Glomerular visceral epithelial cell (primary cell): ENCODE data around the gene CCDC92B.
"Not testable (repeated sequence)": the region's sequence is repeated elsewhere in the genome, so short reads cannot be mapped to it uniquely, and the experiment has no call there.

ENCODE experiments used
- DNase-seq: peaks from one replicate; pipeline ENCODE4 v3.0.0-alpha.2; 2016; ENCODE audit errors: extremely low spot score

Gene CCDC92B

DNA sequence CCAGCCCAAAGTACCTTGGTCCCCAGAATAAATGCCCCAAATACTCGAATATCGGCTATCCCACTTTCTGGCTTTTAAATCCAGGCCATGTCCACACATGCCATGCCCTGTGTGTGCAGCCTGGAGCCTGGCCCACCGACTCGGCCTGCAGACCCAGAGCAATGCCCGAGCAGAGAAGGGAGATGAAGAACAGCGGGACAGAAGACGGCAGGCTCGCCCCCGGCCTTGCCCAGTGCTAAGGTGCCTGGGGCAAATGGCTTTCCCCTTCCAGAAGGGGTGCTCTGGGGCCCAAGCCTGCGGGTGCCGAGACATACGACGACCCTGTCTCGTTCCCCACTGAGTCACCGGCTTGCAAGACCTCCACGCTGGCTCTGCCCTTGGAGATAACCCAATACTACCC lies 45.8 kb downstream of the CCDC92B start:
- DNase-seq, result no peak

DNA sequence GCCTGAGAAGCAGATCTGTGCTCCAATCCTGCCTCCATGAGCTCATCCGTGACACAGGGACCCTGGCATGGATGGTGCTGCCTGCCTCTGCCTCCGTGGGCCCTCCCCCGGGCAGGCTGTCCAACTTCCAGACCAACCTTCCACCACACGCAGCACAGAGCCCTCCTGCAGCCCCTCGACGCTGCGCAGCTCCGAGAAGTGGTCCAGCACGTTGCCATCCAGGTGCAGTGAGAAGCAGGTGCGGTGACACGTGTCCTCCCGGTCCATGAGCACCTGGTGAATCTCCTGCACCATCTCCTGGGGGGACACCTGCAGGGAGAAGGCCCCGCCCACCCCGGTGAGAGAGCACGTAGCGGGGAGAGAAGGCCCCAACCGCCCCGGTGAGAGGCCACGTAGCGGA lies 46.3 kb downstream of the CCDC92B start:
- DNase-seq, result no peak

DNA sequence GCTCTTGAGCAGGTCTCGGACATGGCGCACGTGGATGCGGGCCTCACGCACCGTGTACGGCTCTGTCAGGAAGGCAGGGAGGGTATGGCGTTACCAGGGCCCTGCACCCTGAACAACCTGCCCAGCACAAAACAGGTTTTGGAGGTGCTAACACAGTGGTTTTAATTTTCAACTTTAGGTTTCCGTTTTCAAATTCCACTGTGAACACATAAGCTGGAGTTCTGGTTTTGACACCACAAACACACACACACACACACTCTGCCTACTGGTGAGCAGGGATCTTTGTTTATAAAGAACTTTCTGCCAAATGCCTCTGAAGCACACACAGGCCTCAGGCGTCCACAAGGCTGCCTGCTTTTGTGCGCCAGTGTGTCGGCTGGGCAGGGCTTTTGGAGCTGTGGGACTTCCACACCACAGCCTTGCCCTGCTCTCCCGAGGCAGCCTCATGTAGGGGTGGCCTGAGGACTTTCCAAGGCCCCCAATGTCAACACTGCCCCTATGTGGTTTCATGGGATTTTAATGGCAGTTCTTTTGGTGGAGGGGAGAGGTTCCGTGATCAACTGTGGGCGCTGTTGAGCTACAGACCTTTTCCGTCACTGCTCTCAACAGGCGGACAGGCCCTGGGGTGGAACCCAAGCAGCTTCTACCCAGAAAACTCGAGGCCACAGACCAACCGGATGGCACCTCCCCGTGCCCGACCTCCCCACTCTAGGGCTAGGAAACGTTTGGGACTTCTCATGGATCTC lies 47.3 kb downstream of the CCDC92B start:
- no peak for DNase-seq

DNA sequence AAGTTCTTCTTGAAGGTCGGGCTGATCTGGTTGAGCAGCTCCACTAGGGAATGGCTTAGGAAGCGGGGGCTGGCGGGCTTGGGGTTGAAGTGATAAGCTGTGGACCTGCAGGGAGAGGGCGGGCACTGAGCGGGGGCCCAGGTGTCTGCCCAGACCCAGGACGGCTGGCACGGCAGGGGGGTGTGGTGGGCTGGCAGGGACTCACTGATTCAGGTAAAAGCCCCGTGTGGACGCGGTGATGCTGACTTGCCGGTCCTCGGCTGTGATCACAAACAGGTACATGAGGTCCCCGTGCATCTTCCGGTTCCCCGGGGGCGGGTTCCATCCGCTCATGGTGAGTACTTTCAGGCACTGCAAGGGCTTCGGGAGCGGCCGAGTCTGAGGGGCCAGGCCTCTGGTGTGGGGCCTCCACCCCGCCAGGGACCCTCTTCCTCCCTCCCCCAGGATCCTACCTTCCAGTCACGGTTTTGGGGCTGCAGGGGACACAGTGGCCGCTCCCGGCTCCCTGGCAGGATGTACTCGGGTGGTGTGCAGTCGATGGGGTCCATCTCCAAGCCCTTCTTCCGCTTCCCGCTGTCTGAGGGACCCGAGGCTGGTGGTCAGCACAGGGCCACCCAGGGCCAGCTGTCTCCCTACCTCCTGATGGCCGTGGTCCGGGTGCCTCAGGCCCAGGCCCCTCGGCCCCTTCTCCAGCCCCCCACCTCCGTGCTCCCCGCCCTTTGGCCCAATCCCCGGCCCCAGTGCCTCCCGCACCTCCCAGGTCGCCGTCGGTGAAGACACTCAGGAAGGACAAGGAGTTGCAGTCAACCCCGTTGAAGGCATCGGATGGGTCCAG lies 48.1 kb downstream of the CCDC92B start:
- no peak for DNase-seq

DNA sequence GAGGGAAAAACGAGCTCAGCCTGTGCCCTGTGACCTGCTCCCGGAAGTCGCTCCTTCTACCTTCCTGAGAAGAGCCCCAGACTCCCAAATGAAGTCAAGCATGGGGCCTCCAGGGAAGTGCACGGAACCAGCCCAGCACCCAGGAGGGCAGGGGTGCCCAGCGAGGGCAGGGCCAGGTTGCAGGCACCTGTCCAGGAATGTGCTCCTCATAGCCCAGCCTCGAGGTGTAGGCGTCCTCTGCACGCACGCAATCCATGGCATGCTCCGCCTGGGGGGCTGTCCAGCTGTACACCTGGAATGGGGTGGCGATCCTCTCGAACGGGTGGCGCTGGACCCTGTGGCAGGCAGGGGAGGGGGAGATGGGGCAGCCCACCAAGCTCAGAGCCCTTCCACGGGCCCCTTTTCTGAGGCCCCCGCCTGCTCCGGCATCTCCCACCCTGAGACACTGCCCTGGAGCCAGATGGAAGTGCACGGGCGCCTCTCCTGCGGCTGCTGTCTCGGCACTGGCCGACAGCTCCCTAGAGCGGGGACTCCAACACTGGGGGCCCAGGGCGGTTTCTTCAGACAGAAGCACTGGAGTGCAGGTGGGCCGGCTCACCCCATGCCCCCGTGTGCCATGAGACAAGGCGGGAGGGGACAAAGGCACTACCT lies 48.8 kb downstream of the CCDC92B start:
- DNase-seq, result no peak

DNA sequence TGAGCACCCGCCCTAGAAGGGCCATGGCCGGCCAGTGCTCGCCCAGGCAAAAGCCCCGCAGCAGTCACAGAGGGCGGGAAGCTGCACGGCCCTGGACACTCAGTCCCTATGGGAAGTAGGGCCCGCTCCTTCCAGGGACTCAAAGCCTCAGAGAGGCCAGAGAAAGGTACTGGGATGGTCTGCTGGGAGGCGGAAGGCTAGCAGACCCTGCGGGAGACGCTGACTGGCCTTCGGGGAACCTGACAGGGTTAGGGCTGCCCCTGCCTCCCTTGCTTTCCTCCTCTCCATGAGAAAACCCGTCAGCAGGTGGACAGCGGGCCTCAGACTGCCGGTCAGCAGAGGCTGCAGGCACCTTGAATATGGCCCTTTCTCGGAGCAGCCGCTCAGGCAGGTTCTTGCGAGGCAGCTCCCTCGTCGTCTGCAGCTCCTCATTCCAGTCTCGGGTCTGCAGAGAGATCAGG lies 49.4 kb downstream of the CCDC92B start:
- DNase-seq, result no peak

DNA sequence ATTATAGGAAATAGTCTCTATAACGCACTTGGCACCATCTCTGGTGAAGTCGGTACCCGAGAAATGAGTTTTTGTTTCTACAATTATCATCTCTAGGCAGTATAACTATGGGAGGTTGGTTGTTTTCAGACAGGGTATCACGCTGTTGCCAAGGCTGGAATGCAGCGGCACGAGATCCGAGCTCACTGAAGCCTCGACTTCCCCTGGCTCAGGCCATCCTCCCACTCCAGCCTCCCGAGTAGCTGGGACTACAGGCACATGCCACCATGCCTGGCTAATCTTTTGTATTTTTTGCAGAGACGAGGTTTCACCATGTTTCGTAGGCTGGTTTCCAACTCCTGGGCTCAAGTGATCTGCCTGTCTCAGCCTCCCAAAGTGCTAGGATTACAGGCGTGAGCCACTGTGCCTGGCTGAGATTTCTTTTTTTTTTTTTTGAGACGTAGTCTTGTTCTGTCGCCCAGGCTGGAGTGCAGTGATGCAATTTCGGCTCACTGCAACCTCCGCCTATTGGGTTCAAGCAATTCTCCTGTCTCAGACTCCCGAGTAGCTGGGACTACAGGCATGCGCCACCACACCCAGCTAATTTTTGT lies 50.1 kb downstream of the CCDC92B start:
- not testable (repeated sequence) for DNase-seq

DNA sequence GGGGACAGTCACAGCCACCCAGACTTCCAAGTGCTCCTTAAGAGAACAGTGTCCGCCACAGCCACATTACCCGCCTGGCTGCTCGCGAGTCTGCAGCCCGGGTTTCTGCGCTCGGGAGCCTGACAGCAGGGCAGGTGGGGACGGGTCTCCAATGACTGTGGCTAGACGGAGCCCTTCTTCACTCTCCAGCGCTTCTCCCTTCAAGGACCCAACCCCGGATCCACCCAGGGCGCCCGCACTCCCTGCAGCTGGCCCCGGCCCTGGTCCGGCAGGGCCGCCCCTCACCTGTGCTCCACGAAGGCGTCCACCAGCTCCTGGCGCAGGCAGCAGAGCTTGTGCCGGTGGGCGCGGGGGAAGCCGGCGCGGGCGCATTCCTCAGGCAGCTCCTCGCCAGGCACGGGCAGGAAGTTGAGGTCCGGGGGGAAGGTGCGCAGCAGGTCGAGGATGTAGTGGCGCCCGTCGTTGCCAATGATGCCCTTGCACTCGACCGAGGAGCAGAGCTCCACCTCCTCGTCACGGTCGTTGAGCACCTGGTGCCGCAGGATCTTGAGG lies 51.8 kb downstream of the CCDC92B start:
- DNase-seq, result no peak

DNA sequence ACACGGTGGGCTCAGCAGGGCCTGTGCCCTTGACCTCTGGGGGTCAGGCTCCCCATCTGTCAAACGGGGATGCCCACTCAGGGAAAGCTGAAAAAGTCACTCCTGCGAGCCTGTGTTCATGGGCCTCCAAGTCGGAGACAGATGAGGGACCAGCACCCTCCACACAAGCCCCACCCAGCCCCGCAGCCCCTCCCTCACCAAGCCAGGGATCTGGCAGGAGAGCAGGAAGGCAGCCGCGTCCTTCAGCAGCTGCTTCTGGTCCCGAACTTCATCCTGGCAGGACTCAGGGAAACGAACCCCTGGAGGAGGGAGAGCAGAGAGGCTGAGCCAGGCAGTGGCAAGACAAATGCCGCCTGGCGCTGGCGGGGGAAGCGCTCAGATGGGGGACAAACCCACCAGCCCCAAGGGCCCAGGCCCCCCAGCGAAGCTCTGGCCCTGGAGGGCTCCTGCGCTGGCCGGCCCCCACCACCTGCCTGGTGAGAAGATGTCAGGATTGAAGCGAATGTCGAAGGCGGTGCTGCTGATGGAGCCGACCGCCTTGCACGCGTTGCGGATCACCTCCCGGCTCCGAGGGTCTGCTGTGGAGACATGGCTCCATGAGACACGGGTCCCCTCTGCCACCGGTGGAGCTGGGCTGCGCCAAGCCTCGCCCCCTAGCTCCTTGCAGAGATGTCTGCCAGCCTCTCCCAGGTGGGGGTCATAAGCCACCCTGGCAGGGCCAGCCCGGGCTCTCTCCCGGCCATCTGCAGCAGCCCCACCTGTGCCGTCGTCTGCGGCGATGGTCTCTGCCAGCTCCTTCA lies 53.3 kb downstream of the CCDC92B start:
- no peak for DNase-seq

DNA sequence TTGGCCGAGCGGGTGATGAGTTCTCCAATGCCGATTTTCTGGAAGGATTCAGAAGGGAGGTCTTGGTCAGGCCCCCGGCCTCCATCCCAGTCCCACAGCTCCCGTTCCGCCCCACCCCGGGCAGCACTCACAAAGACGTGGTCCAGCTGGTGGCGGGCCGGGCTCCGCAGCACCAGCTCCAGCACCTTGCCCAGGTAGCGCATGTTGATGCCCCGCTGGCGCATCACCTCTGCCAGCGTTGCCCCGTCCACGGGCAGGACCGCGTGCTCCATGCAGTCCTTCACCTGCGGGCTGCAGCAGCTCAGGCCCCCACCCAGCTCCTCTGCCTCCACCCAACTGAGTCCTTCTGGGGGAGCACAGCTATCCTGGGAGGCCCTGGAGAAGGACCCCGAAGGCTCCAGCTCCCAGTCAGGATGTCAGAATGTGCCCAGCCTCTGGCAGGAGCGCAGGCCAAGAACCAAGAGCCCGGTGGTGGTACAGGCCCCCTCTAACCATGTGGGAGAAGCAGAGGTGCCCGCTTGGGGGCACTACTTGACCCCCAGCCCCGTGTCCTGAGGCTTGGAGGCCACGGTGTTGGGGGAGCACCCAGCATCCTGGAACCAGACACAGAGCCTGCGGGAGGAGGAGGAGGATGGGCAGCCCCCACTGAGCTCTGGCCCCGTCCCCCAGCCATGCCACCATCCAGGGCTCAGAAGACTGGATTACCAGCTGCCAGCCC lies 54.0 kb downstream of the CCDC92B start:
- DNase-seq, result no peak

DNA sequence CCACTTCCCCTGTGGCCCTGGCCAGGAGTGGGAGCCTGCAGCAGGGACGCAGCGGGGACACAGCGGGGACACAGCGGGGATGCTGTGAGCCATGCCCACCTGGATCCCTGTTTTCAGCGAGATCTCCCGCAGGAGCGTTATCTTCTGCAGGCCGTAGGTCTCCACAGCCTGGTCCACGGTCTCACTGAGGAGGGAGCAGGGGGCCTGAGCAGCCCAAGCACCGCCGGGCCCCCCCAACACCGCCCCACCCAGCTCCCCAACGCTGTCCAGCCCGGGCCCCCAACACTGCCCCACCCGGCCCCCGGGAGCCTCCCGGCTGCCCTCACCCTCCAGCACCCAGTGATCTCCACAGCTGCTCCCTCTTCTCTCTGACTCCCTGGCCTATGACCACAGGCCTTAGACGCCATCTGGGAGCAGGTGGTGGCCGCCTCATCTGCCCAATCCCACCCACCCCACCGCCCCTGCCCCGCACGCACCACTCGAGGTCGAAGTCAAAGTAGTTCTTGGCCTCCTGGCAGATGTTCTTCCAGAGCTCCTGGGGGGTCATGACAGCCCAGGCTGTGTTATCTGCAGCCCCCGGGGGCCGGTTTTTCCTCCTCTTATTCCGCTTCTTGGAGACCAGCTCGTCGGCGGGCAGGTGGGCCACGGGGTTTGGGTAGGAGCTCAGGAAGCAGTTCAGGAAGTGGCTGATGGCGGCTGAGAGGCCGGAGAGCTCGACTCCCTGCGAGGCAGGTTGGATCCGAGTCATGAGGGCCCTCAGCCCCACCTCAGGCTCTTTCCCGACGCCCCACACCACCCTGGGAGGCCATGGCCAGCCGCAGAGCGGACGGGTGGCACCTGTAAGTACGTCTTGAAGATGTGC lies 54.8 kb downstream of the CCDC92B start:
- DNase-seq, result no peak

DNA sequence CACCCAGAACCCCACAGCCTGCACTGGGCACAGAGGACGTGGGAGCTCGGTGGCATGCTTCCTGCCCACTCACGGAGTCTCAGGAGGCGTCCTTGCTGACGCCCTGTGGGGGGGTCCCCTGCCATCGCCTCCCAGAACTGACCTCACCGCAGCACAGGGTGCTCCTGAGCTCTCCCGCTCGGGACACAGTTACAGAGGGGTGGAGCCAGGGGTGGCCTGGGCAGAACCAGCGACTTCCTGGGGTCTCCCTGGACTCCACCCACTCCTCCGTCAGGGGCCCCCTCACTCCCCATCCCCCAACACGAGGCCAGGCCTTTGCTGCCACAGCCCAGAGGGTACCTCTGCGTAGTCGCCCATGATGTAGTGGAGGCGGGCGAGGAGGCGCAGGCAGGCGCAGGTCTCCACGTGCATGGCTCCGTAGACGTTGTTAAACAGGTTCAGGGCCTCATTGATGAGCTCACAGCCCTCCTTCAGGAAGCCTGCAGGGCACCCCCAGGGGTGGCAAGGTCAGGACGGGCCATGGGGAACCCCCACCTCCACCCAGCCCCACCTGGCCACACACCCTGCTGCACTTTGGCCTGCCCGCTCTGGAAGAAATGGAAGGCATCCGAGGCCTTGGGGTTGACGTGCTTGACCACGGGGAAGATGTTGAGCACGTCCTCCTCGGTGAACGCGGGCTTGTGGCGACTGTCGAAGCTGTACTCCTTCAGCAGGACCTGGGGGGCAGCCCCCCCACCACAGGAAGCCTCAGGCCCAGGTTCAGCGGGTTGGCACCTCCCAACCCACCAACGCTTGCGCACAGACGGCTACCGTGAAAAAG lies 55.7 kb downstream of the CCDC92B start:
- DNase-seq, result no peak

DNA sequence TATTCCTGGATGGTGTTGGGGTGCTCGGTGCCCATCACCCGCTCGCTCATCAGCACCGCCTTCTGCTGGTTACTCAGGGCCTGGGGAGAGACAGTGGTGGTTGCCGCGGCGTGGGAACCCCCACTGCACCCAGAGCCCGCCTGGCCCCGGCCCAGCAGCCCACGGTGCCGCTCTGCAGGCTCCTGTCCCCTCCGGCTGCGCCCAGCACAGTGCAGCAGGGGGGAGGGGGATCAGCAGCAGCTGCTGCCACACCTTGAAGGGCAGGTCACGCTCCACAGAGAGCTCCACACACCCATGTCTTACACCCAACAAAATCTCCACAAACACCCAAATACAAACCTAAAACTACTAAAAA lies 56.7 kb downstream of the CCDC92B start:
- DNase-seq, result no peak

DNA sequence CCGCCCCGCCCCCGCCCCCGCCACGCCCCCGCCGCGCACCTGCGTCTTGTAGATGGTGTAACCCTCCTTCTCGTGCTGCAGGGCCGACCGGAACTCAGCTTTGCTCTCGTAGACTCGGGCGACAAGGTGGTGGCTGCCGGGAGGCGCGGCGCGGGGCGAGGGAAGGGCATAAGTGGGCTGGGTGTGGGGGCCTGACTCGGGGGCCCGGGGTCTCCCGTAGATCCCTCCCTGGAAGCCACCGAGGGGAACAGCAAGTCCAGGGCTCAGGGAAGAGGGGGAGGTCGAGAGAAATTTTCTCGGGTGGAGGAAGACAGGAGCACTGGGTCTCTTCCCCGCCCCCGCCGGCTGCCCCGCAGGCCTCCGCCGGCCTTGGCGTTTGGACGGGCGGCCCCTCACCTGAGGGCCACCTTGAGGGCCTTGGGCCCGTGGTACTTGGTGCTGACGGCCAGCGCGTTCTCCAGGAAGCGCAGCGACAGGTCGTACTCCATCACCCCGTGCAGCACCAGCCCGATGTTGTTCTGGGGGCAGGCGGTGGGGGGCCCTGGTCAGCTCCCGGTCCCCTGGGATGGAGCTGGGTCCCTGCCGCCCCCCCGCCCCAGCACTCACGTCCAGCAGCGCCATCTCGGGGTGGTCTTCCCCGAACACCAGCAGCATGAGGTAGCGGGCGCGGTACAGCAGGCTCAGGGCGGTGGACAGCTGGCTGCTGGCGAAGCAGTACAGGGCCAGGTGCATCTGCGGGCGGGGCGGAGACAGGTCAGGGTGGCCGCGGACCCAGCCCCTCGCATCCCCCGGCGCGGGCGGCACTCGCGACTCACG lies 57.3 kb downstream of the CCDC92B start:
- DNase-seq, result no peak

DNA sequence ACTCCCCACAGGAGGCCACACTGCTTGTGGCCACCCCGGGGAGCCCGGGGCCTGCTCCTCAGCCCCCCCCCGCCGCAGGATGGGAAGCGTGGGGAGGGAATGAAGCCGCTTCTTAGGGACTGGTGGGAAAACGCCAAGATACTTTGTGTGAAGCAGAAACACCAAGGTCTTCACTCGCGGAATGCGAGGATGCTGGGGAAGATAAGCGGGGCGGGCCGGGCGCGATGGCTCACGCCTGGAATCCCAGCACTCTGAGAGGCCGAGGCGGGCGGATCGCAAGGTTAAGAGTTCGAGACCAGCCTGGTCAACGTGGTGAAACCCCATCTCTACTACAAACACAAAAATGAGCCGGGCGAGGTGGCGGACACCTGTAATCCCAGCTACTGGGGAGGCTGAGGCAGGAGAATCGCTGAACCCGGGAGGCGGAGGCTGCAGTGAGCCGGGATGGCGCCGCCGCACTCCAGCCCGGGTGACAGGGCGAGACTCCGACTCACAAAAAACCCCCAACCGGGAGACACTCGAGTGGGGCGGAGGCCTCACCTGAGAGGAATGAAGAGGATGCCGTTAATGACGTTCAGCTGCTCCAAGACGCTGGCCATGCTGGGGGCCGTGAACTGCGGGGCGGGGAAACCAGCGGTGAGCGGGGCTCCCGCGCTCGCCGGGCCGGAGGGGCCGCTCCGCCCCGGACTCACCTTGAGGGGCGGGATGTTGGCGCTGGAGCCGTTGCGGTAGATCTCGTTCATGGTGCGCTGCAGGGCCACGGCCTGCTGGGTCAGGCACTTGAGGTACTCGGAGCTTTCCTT lies 58.2 kb downstream of the CCDC92B start:
- DNase-seq, result no peak

DNA sequence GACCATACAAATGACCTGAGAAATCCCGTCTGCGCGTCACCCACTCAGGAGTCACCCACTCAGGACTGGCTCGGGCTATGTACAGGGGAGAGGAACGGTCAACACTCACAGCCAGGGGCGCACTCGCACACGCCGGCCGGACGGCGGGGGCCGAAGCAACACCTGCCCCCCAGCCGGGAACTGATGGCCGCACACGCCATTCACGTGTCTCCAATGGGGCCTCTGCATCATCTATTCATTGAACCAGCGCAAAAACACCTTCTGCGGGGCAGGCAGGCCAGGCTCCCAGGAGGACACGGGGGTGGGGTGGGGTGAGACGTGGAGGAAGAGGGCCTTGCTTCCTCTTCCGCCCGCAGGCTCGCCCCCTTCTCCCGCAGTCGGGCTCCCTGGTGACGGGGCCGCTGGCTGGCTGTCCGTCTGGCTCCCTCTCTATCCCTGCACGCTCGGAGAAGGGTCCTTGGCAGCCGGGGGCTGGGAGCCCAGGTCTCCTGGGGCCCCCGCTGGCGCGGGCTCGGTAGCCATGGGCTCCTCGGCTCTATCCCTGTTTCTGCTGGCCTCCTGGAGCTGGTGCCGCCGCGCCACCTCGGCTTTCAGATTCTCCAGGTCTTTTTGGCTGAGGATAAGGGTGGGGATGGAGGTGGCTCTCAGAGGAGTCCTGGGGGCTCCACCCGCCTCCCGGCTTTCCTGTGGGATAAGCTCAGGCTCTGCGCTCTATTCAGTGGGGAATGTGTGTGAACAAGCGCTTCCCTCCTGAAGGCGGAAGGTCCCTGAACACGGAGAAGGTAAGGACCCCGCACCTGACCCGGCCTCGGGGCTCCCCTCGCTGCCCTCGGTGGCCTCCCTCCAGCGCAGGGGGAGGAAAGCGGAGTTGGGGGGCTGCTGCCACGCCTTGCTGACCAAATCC lies 59.0 kb downstream of the CCDC92B start:
- no peak for DNase-seq
